Endodermal cell (in vitro differentiated cells): Measurements from ENCODE around the gene NKD1. TPM values are rescaled to one million over a fixed set of nuclear protein-coding genes. Genes with fewer than 3 reads are reported as not detected.

ENCODE experiments used
- DNase-seq: peaks from one replicate; pipeline ENCODE4 v3.0.0-alpha.2; 2017
- H3K27ac ChIP-seq: 2 replicates; pipeline ENCODE4 v1.5.1; 2013; ENCODE audit warnings: mild to moderate bottlenecking, low read depth, low read length, moderate library complexity
- H3K27me3 ChIP-seq: 2 replicates; pipeline ENCODE4 v1.6.1; 2013; ENCODE audit warnings: mild to moderate bottlenecking, low read length, moderate library complexity; ENCODE audit not compliant: insufficient read depth, control insufficient read depth, poor library complexity, severe bottlenecking
- H3K36me3 ChIP-seq: 2 replicates; pipeline ENCODE4 v1.7.0; 2013; ENCODE audit warnings: mild to moderate bottlenecking, low read length, moderate library complexity; ENCODE audit not compliant: control insufficient read depth, insufficient read depth
- H3K4me1 ChIP-seq: one replicate; pipeline ENCODE4 v1.7.0; 2013; ENCODE audit warnings: low read length; ENCODE audit not compliant: control insufficient read depth, insufficient read depth
- H3K4me3 ChIP-seq: 2 replicates; pipeline ENCODE4 v1.5.1; 2013; ENCODE audit warnings: mild to moderate bottlenecking, low read length, moderate library complexity
- H3K9ac ChIP-seq: 2 replicates; pipeline ENCODE4 v1.6.1; 2013; ENCODE audit warnings: mild to moderate bottlenecking, low read length, moderate library complexity; ENCODE audit not compliant: poor library complexity, severe bottlenecking; ENCODE audit errors: extremely low read depth
- H3K9me3 ChIP-seq: 2 replicates; pipeline ENCODE4 v1.6.1; 2013; ENCODE audit warnings: mild to moderate bottlenecking, low read length, moderate library complexity; ENCODE audit not compliant: control insufficient read depth
- H3K27ac Mint-ChIP-seq: 2 replicates; pipeline ENCODE4 v1.8.0; 2020; ENCODE audit warnings: mixed read lengths
- H3K27me3 Mint-ChIP-seq: 2 replicates; pipeline ENCODE4 v1.8.0; 2021; ENCODE audit warnings: mild to moderate bottlenecking, mixed read lengths; ENCODE audit not compliant: insufficient read depth
- H3K36me3 Mint-ChIP-seq: 2 replicates; pipeline ENCODE4 v1.8.0; 2020; ENCODE audit warnings: low read depth, mixed read lengths
- H3K4me1 Mint-ChIP-seq: 2 replicates; pipeline ENCODE4 v1.8.0; 2020; ENCODE audit warnings: mixed read lengths
- H3K4me3 Mint-ChIP-seq: 2 replicates; pipeline ENCODE4 v1.8.0; 2020; ENCODE audit warnings: mild to moderate bottlenecking, moderate library complexity, mixed read lengths
- H3K9me3 Mint-ChIP-seq: 2 replicates; pipeline ENCODE4 v1.8.0; 2020; ENCODE audit warnings: mild to moderate bottlenecking, mixed read lengths
- whole genome bisulfite sequencing, 2 experiments: methylation state at CpG; one replicate each; pipeline versions ENCODE4 v1.1.5 to v1.1.7; 2013; ENCODE audit warnings: missing lambda C conversion rate in 2 of 2, mixed read lengths in 1 of 2; ENCODE audit not compliant: insufficient coverage in 1 of 2, insufficient read length in 1 of 2; 5-methylcytosine and 5-hydroxymethylcytosine counted together
- total RNA-seq, 2 donors: library from RNA; stranded (reverse); fragmentation: NEBNext Ultra II Directional in 1 of 2; extraction: Animal tissue kit (Norgen Biotek cat#: 25700) in 1 of 2; gene quantifications; 2 replicates in 1 of 2; 3 replicates in 1 of 2; pipeline ENCODE4 v1.2.1, GENCODE V29; 2021
- TF ChIP-seq, protein P1 (sequence below): fragments of 200-600 bp; sonication (generic); conservative IDR thresholded peaks from 2 replicates; pipeline ENCODE4 v1.5.0; 2021; ENCODE audit warnings: antibody characterized with exemption, mild to moderate bottlenecking

NKD1 gene
- total RNA-seq, 2 donors from 2014 or later: 7.0 to 9.5 TPM

DNA sequence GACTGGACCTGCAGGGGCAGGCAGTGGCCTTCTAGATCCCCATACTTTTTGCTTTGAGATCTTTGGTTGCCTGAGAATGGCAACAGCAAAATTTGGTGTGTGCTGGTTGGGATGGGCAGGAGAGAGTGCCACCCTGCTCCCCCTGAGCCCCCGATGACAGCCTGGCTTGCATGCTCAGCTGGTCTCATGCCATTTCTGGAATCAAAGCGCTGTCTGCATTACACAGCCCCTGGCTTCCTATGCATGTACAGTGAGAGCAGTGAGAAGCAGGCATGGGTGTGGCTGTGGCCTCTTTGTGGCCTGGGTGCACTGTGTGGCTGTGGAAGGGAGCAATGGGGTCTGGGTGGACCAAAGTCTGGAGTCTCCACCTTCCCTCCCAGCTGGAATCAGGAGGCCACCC is 47.7 kb downstream of the NKD1 start:
- no peaks in the 10 kb centered on the region for H3K27me3 ChIP-seq
- Mint-ChIP-seq H3K9me3 (no peaks in the 10 kb centered on the region), H3K27ac (no peak overlapping the region), H3K36me3 (no peaks in the 10 kb centered on the region), H3K27me3 (peaks cover 4% of the 10 kb centered on the region), H3K4me3 (no peak overlapping the region), H3K4me1 (peaks cover 12% of the 10 kb centered on the region)
- DNase-seq: no peak
- no peaks in the 10 kb centered on the region for H3K4me1 ChIP-seq
- H3K9me3 ChIP-seq: no peaks in the 10 kb centered on the region
- no peak overlapping the region for H3K9ac ChIP-seq
- H3K36me3 ChIP-seq: no peaks in the 10 kb centered on the region
- WGBS, 2 experiments: 90% methylated on average over 2 of the region's 2 CpGs; no CpG with 5 or more reads in 1 of the 2 experiments
- no peak overlapping the region for H3K4me3 ChIP-seq
- no peak overlapping the region for H3K27ac ChIP-seq
- TF ChIP-seq, protein P1, sequence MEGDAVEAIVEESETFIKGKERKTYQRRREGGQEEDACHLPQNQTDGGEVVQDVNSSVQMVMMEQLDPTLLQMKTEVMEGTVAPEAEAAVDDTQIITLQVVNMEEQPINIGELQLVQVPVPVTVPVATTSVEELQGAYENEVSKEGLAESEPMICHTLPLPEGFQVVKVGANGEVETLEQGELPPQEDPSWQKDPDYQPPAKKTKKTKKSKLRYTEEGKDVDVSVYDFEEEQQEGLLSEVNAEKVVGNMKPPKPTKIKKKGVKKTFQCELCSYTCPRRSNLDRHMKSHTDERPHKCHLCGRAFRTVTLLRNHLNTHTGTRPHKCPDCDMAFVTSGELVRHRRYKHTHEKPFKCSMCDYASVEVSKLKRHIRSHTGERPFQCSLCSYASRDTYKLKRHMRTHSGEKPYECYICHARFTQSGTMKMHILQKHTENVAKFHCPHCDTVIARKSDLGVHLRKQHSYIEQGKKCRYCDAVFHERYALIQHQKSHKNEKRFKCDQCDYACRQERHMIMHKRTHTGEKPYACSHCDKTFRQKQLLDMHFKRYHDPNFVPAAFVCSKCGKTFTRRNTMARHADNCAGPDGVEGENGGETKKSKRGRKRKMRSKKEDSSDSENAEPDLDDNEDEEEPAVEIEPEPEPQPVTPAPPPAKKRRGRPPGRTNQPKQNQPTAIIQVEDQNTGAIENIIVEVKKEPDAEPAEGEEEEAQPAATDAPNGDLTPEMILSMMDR: no peak

DNA sequence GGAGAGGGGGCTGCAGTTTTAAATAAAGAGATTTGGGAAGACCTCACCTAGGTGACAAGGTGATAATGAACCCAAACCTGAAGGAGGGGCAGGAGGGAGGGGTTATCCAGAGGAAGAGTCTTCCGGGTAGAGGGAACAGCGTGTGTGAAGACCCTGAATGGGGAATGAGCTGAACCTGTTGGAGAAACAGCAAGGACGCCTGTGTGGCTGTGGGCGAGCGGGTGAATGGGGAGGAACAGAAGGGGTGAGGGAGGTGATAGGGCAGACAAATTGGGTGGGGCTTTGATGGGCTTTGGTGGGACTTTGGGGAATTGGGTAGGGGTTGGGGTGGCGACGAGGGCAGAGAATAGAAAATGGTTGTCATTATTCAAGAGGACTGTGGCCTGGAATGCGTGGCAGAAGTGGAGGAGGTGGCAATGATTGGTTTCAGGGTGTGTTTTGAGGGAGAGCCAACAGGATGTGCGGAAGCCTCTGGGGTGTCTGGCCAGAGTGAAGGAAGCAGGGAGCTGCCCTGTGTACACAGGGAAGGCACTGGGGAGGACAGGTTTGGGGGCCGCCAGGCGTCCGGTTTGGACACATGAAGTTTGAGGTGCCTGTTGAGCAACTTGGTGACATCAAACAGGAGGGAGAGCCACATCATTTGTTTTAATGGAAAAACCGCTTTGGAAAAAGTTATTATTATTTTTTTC is 48.7 kb downstream of the NKD1 start:
- H3K27me3 ChIP-seq: no peaks in the 10 kb centered on the region
- WGBS, 2 experiments: 93 to 94% methylated on average over 12 to 13 of the region's 13 CpGs
- no peaks in the 10 kb centered on the region for H3K36me3 Mint-ChIP-seq
- no peak overlapping the region for H3K4me3 Mint-ChIP-seq
- no peaks in the 10 kb centered on the region for H3K4me1 ChIP-seq
- H3K36me3 ChIP-seq: no peaks in the 10 kb centered on the region
- no peak for DNase-seq
- H3K9ac ChIP-seq: no peak overlapping the region
- TF ChIP-seq, protein P1: no peak
- peaks cover 12% of the 10 kb centered on the region for H3K4me1 Mint-ChIP-seq
- H3K9me3 Mint-ChIP-seq: no peaks in the 10 kb centered on the region
- H3K27me3 Mint-ChIP-seq: peaks cover 2% of the 10 kb centered on the region
- H3K4me3 ChIP-seq: no peak overlapping the region
- no peak overlapping the region for H3K27ac Mint-ChIP-seq
- no peak overlapping the region for H3K27ac ChIP-seq
- H3K9me3 ChIP-seq: no peaks in the 10 kb centered on the region

DNA sequence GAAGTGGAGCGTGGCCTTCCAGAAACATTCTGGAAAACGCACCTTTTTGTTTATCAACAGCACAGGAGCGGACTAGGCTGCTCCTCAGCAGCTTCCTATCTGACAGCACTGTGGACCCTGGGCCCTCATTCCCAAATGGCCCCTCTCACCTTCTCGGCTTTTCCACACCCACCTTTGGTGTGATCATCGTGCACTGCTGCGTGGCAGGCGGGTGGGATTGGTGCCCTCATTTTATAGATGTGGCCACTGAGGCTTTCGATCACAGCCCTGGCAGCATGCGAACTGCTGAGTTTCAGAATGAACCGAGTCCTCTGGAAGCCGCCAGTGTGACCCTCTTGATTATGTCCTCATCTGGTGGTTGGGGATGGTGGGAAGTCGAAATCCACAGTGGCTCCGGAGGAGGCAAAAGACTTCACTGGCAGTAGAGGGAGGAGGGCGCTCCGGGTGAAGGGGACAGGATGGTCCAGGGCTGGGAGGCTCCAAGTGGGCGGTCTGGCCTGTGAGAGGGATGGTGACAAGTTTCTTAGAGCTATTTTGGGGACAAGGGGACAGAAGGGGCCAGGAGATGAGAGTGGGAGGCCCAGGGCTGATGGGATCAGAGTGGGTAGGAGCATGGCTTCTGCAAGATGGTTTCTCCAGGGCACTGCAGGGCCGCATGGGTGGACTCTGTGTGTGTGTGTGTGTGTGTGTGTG is 49.5 kb downstream of the NKD1 start:
- TF ChIP-seq, protein P1: no peak
- H3K36me3 ChIP-seq: no peaks in the 10 kb centered on the region
- H3K4me1 Mint-ChIP-seq: peaks cover 12% of the 10 kb centered on the region
- no peaks in the 10 kb centered on the region for H3K9me3 ChIP-seq
- H3K27ac ChIP-seq: no peak overlapping the region
- H3K4me3 Mint-ChIP-seq: no peak overlapping the region
- H3K36me3 Mint-ChIP-seq: no peaks in the 10 kb centered on the region
- no peak overlapping the region for H3K4me3 ChIP-seq
- no peaks in the 10 kb centered on the region for H3K4me1 ChIP-seq
- H3K27ac Mint-ChIP-seq: no peak overlapping the region
- no peak overlapping the region for H3K9ac ChIP-seq
- no peaks in the 10 kb centered on the region for H3K9me3 Mint-ChIP-seq
- DNase-seq: no peak
- 95 to 96% methylated on average over 14 to 17 of the region's 17 CpGs for WGBS, 2 experiments
- no peaks in the 10 kb centered on the region for H3K27me3 Mint-ChIP-seq
- H3K27me3 ChIP-seq: no peaks in the 10 kb centered on the region
